ENCODE measurements around the gene TARS2. TPM values are rescaled to one million over a fixed set of nuclear protein-coding genes. Genes with fewer than 3 reads are reported as not detected.

The TARS2 gene
- total RNA-seq, 1 donor from 2014 or later = 32.2 TPM

DNA sequence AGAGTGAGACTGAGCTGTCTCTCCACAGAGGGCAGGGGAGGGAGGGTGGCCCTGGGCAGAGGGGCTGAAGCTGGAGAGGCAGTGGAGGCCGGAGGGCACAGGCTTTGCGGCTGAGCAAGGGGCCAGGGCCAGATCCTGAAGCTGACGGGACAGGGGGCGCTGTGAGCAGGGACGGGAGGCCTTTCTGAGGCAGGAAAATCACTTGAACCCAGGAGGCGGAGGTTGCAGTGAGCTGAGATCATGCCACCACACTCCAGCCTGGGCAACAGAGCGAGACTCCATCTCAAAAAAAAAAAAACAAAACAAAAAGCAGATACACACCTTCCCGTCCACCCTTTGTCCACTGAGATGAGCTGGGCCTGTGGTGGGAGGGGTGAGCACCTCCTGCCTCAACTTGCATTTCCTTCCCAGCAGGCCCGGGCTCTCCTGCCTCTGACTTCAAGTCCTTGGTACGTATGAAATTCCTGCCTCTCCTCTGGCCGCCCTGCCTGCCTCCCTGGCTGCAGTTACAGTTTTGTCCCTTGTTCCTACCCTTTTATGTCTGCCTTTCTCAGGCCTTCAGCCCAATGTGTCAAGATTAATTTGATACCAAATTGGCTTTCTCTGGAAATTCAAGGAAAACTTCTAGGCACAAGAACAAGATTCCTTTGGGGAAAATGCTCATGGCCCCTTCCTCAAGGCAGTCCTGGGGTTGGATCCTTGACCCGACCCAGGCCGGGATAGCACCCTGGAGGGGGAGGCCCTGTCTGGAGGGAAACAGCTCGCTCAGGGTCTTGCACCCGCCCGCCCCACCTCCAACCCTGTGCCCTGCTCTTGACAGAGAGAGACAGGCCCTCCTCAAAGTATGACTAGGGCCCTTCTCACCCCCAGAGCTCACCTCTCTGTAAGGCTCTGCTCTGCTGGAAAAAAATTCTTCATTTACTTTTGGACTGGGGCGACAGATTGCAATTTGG lies 50.8 kb downstream of the TARS2 start:
- H3K4me3 ChIP-seq = no peak overlapping the region
- DNase-seq = peak; percentile 18
- TF ChIP-seq, protein P1, sequence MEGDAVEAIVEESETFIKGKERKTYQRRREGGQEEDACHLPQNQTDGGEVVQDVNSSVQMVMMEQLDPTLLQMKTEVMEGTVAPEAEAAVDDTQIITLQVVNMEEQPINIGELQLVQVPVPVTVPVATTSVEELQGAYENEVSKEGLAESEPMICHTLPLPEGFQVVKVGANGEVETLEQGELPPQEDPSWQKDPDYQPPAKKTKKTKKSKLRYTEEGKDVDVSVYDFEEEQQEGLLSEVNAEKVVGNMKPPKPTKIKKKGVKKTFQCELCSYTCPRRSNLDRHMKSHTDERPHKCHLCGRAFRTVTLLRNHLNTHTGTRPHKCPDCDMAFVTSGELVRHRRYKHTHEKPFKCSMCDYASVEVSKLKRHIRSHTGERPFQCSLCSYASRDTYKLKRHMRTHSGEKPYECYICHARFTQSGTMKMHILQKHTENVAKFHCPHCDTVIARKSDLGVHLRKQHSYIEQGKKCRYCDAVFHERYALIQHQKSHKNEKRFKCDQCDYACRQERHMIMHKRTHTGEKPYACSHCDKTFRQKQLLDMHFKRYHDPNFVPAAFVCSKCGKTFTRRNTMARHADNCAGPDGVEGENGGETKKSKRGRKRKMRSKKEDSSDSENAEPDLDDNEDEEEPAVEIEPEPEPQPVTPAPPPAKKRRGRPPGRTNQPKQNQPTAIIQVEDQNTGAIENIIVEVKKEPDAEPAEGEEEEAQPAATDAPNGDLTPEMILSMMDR (IDR thresholded peaks at IDR 0.05; ENCODE audit: borderline replicate concordance) = no peak
- no peak overlapping the region for H3K27ac ChIP-seq (replicated peaks)
- no peaks in the 10 kb centered on the region for H3K36me3 ChIP-seq
- intact Hi-C loops (cut with micrococcal nuclease) = no loop called here
- no peaks in the 10 kb centered on the region for H3K9me3 ChIP-seq (replicated peaks)
- H3K4me1 ChIP-seq = peaks cover 29% of the 10 kb centered on the region
- H3K27me3 ChIP-seq (ENCODE audit: low read depth) = no peaks in the 10 kb centered on the region

DNA sequence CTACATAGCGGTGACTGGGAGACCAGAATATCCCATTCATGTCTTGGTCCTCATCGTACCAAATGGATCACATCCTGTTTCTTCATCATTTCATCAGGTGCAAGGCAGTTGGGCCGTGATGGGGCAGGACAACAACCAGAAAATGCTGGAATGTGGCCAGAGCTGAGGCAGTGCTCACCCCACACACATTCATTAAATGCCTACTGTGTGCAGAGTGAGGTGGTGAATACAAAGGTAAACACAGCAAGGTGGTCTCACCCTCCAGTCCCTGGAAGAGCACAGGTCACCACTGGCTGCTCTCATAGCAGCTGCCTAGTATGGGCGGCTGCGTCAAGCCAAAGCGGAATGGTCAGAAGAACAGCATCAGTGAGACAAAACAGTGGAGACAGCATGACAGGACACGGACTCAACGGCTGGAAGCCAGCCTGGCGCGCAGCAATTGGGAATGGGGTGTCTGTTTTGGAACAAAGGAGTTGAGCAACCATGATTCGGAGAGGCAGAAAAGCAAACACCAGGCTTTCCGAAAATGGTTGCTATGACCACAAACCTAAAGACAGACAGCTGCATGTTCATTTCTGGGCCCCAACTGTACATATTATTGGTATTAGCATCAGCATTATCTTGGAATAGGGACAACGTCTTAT lies 56.4 kb downstream of the TARS2 start:
- intact Hi-C loops (cut with micrococcal nuclease) = no loop called here
- DNase-seq = peak; percentile 61
- no peaks in the 10 kb centered on the region for H3K9me3 ChIP-seq (replicated peaks)
- peak overlapping the region; percentile 57 for H3K27ac ChIP-seq (replicated peaks)
- no peaks in the 10 kb centered on the region for H3K27me3 ChIP-seq (ENCODE audit: low read depth)
- TF ChIP-seq, protein P1 (IDR thresholded peaks at IDR 0.05; ENCODE audit: borderline replicate concordance) = no peak
- no peak overlapping the region for H3K4me3 ChIP-seq
- H3K36me3 ChIP-seq = no peaks in the 10 kb centered on the region
- H3K4me1 ChIP-seq = peaks cover 8% of the 10 kb centered on the region

- DNase-seq = no peak
These were observed 57.0 kb downstream of the TARS2 start for GRCh38 chr1:150544204-150544603.

GRCh38 chr1:150545486-150546032 lies 58.3 kb downstream of the TARS2 start:
- TF ChIP-seq, protein P1 (IDR thresholded peaks at IDR 0.05; ENCODE audit: borderline replicate concordance) = no peak
- H3K36me3 ChIP-seq = no peaks in the 10 kb centered on the region
- H3K4me1 ChIP-seq = peaks cover 25% of the 10 kb centered on the region
- intact Hi-C loops (cut with micrococcal nuclease) = no loop called here
- no peak for DNase-seq
- no peak overlapping the region for H3K4me3 ChIP-seq
- H3K27me3 ChIP-seq (ENCODE audit: low read depth) = no peaks in the 10 kb centered on the region
- no peak overlapping the region for H3K27ac ChIP-seq (replicated peaks)
- no peaks in the 10 kb centered on the region for H3K9me3 ChIP-seq (replicated peaks)

More at GRCh38 chr1:150544204-150544603, 57.0 kb downstream of the TARS2 start:
- peaks cover 12% of the 10 kb centered on the region for H3K4me1 ChIP-seq
- TF ChIP-seq, protein P1 (IDR thresholded peaks at IDR 0.05; ENCODE audit: borderline replicate concordance) = no peak
- no peaks in the 10 kb centered on the region for H3K9me3 ChIP-seq (replicated peaks)
- H3K27ac ChIP-seq (replicated peaks) = peak overlapping the region; percentile 57
- H3K36me3 ChIP-seq = no peaks in the 10 kb centered on the region
- H3K4me3 ChIP-seq = no peak overlapping the region
- no peaks in the 10 kb centered on the region for H3K27me3 ChIP-seq (ENCODE audit: low read depth)
- intact Hi-C loops (cut with micrococcal nuclease) = no loop called here

- H3K4me1 ChIP-seq = peaks cover 34% of the 10 kb centered on the region
- H3K4me3 ChIP-seq = no peak overlapping the region
- TF ChIP-seq, protein P1 (IDR thresholded peaks at IDR 0.05; ENCODE audit: borderline replicate concordance) = no peak
- intact Hi-C loops (cut with micrococcal nuclease) = no loop called here
- no peaks in the 10 kb centered on the region for H3K27me3 ChIP-seq (ENCODE audit: low read depth)
- H3K27ac ChIP-seq (replicated peaks) = no peak overlapping the region
- H3K36me3 ChIP-seq = no peaks in the 10 kb centered on the region
- H3K9me3 ChIP-seq (replicated peaks) = no peaks in the 10 kb centered on the region
- DNase-seq = no peak
These were observed 59.2 kb downstream of the TARS2 start for GRCh38 chr1:150546294-150546937.

Measured in left ventricle myocardium inferior (tissue), 1 donor.